ENCODE measurements around the gene PLXNA2. TPM values are rescaled to one million over a fixed set of nuclear protein-coding genes. Genes with fewer than 3 reads are reported as not detected.

PLXNA2 gene
- total RNA-seq, 4 donors from 2014 or later: 17.2 to 29.7 (median 24.6) TPM

DNA sequence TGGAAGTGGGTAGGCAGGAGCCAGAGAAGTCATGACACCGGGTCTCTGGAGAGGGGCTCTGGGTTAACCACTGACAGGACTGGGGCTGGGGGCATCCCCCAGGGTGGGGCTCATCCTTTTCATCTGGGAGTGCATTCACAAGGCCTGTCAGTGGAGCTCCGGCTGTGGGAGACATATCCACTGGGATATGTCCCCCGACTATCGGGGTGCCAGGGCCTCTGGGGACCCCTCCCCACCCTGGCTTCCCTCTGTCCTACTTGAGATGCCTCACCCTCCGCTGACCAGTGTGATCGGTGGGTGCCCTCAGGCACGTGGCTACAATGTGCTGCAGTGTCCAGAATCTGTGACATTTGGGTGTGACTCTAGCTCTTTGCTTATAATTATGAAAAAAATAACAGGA is 240.9 kb downstream of the PLXNA2 start:
- no peaks in the 10 kb centered on the region for H3K36me3 ChIP-seq
- TF ChIP-seq EP300 (IDR thresholded peaks at IDR 0.05): no peak
- TF ChIP-seq, protein P1, sequence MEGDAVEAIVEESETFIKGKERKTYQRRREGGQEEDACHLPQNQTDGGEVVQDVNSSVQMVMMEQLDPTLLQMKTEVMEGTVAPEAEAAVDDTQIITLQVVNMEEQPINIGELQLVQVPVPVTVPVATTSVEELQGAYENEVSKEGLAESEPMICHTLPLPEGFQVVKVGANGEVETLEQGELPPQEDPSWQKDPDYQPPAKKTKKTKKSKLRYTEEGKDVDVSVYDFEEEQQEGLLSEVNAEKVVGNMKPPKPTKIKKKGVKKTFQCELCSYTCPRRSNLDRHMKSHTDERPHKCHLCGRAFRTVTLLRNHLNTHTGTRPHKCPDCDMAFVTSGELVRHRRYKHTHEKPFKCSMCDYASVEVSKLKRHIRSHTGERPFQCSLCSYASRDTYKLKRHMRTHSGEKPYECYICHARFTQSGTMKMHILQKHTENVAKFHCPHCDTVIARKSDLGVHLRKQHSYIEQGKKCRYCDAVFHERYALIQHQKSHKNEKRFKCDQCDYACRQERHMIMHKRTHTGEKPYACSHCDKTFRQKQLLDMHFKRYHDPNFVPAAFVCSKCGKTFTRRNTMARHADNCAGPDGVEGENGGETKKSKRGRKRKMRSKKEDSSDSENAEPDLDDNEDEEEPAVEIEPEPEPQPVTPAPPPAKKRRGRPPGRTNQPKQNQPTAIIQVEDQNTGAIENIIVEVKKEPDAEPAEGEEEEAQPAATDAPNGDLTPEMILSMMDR (IDR thresholded peaks at IDR 0.05): no peak
- no peak for TF ChIP-seq POLR2A (IDR thresholded peaks at IDR 0.05)
- no peak overlapping the region for H3K4me3 ChIP-seq
- no peaks in the 10 kb centered on the region for H3K4me1 ChIP-seq
- no peak overlapping the region for H3K27ac ChIP-seq
- 78 to 86% methylated on average over 7 of the region's 7 CpGs for WGBS, 2 donors
- no peak for DNase-seq (ENCODE audit: low spot score in 2 of 2)
- no peaks in the 10 kb centered on the region for H3K27me3 ChIP-seq
- H3K9me3 ChIP-seq: peaks cover 0 to 8% (median 0%) of the 10 kb centered on the region in 4 donors

DNA sequence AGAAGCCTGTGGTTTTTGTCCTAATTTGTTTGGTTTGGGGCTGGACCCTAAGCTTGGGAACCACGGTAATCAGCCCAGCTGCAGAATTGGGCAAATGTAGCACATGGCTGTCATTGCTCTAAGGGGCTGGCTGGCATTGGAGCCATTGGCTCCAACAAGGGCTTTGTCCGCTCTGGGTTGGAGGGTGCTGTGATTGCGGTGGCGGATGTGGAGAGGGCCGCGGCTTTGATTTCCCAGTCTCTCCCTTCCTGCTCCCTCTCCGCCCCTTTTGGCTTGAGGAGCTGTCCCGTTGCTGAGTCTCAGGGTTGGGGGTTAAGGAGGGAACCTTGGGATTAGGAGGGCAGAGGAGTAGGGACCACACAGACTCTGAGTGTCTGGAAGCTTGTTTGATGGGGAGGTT is 241.5 kb downstream of the PLXNA2 start:
- WGBS, 2 donors: 78 to 81% methylated on average over 8 of the region's 8 CpGs
- Histone ChIP-seq H3K36me3 (no peaks in the 10 kb centered on the region), H3K27me3 (no peaks in the 10 kb centered on the region), H3K4me3 (no peak overlapping the region), H3K4me1 (peaks cover 0 to 4% (median under 1%) of the 10 kb centered on the region in 4 donors), H3K9me3 (peaks cover 0 to 8% (median 0%) of the 10 kb centered on the region in 4 donors), H3K27ac (no peak overlapping the region)
- TF ChIP-seq, protein P1 (IDR thresholded peaks at IDR 0.05): no peak
- TF ChIP-seq EP300 (IDR thresholded peaks at IDR 0.05) (no peak), POLR2A (IDR thresholded peaks at IDR 0.05) (no peak)
- no peak for DNase-seq (ENCODE audit: low spot score in 2 of 2)

DNA sequence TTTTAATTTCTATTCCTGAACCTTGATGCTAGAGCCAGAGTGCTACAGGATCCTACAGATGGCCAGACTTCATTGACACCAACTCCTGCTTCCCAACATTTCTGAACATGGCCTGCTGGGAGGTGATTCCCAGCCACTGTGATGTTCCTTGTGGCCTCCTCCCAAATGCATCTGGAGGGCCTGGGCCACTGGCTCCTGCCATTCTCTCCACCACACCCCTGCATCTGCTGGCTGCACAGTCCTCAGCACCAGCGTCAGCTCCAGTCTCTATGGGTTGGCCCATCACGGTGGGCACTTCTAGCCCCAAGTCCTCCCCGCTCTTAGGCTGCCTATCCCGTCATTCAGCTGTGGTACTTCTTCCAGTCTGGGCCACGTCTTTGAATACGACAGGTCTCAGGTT is 242.1 kb downstream of the PLXNA2 start:
- no peak overlapping the region for H3K27ac ChIP-seq
- H3K4me3 ChIP-seq: no peak overlapping the region
- TF ChIP-seq POLR2A (IDR thresholded peaks at IDR 0.05): no peak
- TF ChIP-seq, protein P1 (IDR thresholded peaks at IDR 0.05): no peak
- no peak for TF ChIP-seq EP300 (IDR thresholded peaks at IDR 0.05)
- H3K36me3 ChIP-seq: no peaks in the 10 kb centered on the region
- H3K27me3 ChIP-seq: no peaks in the 10 kb centered on the region
- no peak for DNase-seq (ENCODE audit: low spot score in 2 of 2)
- WGBS, 2 donors: 95 to 96% methylated on average over 6 of the region's 6 CpGs
- H3K9me3 ChIP-seq: peaks cover 0 to 8% (median 0%) of the 10 kb centered on the region in 4 donors
- peaks cover 0 to 7% (median 2%) of the 10 kb centered on the region in 4 donors for H3K4me1 ChIP-seq

DNA sequence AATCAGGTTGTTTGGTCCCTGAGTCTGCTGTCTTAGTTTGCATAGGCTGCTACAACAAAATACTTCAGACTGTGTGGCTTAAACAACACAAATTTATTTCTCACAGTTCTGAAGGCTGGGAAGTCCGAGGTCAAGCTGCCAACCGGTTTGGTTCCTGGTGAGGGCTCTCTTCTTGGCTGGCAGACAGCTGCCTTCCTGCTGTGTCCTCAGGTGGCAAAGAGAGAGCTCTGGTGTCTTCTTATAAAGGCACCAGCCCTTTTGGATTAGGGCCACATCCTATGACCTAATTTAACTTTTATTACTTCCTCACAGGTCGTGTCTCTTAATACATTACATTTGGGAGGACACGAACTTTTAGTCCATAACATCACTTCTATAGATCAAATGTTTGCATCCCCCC is 243.7 kb downstream of the PLXNA2 start:
- Histone ChIP-seq H3K27ac (no peak overlapping the region), H3K4me3 (no peak overlapping the region), H3K36me3 (no peaks in the 10 kb centered on the region), H3K9me3 (peaks cover 0 to 6% (median 0%) of the 10 kb centered on the region in 4 donors), H3K27me3 (no peaks in the 10 kb centered on the region), H3K4me1 (peaks cover 0 to 7% (median 2%) of the 10 kb centered on the region in 4 donors)
- TF ChIP-seq POLR2A (IDR thresholded peaks at IDR 0.05) (no peak), EP300 (IDR thresholded peaks at IDR 0.05) (no peak)
- TF ChIP-seq, protein P1 (IDR thresholded peaks at IDR 0.05): no peak
- 63 to 67% methylated on average over 4 of the region's 4 CpGs for WGBS, 2 donors
- DNase-seq (ENCODE audit: low spot score in 2 of 2): no peak

DNA sequence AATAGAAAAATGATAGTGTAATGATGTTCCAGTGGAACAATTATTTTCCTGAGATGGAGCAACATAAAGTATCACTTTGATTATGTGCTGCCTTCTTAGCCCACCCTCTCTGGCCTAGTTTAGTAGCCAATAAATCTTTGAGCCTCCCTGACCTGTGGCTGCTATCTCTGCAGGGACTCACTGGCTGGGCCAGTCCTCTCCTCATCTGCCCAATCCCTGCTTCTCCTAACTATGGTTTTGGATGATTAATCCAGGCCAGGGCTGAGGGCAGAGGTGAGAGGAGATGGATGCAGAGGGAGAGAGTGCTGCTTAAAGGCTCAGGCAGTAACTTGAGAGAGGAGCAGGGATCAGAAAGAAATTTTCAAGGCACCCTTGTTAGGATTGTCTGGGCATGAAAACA is 244.2 kb downstream of the PLXNA2 start:
- Histone ChIP-seq H3K27me3 (no peaks in the 10 kb centered on the region), H3K4me1 (peaks cover 0 to 7% (median 2%) of the 10 kb centered on the region in 4 donors), H3K4me3 (no peak overlapping the region), H3K36me3 (no peaks in the 10 kb centered on the region), H3K27ac (no peak overlapping the region), H3K9me3 (peaks cover 0 to 6% (median 0%) of the 10 kb centered on the region in 4 donors)
- DNase-seq (ENCODE audit: low spot score in 2 of 2): no peak
- TF ChIP-seq POLR2A (IDR thresholded peaks at IDR 0.05): no peak
- no peak for TF ChIP-seq EP300 (IDR thresholded peaks at IDR 0.05)
- TF ChIP-seq, protein P1 (IDR thresholded peaks at IDR 0.05): no peak
